IMR-90 (cell line): ENCODE measurements around the gene COL28A1. TPM values are rescaled to one million over a fixed set of nuclear protein-coding genes. Genes with fewer than 3 reads are reported as not detected.

Source experiments
- ATAC-seq: fragments of 200-7000 bp; cut with Tn5 transposase; 2 replicates; pipeline ENCODE4 v1.9.1; 2020; ENCODE audit warnings: low read depth, mild to moderate bottlenecking, moderate library complexity
- BruUV-seq: library from RNA; stranded (reverse); fragments of 400-500 nt; replicated peaks from 2 replicates; lab custom pipeline; 2021; lab: Mats Ljungman, UMichigan
- CTCF ChIA-PET: fragments of 300-600 bp; formaldehyde crosslinking; extraction: SDS; loops from one replicate; lab custom pipeline; 2021; ENCODE audit warnings: antibody characterized with exemption; lab: Yijun Ruan, JAX
- POLR2A ChIA-PET: fragments of 300-600 bp; sonication (Branson Sonifier 250); formaldehyde crosslinking; loops from one replicate; lab custom pipeline; 2022; ENCODE audit warnings: antibody characterized with exemption; ENCODE audit not compliant: unreplicated experiment; lab: Charles Lee
- DNase-seq: peaks from one replicate; pipeline ENCODE4 v3.0.0; 2013
- H2AFZ ChIP-seq: replicated peaks from 2 replicates; pipeline ENCODE3; 2013; ENCODE audit warnings: low read length, mild to moderate bottlenecking; ENCODE audit not compliant: poor library complexity
- H2AK5ac ChIP-seq: 2 replicates; pipeline ENCODE4 v1.6.1; 2013; ENCODE audit warnings: low read depth, low read length, inconsistent platforms
- H2AK9ac ChIP-seq: replicated peaks from 2 replicates; pipeline ENCODE3; 2013; ENCODE audit warnings: mild to moderate bottlenecking, low read depth, low read length, moderate library complexity; ENCODE audit not compliant: poor library complexity
- H2BK120ac ChIP-seq: 2 replicates; pipeline ENCODE4 v1.6.1; 2013; ENCODE audit warnings: low read depth, low read length, inconsistent platforms
- H2BK15ac ChIP-seq: 3 replicates; pipeline ENCODE4 v1.6.1; 2013; ENCODE audit warnings: low read depth, low read length, inconsistent platforms
- H2BK20ac ChIP-seq: 2 replicates; pipeline ENCODE4 v1.6.1; 2013; ENCODE audit warnings: low read depth, mild to moderate bottlenecking, inconsistent platforms, low read length, moderate library complexity
- H2BK5ac ChIP-seq: 2 replicates; pipeline ENCODE4 v1.6.1; 2013; ENCODE audit warnings: mild to moderate bottlenecking, low read depth, low read length, inconsistent platforms; ENCODE audit not compliant: poor library complexity, severe bottlenecking
- H3K14ac ChIP-seq: replicated peaks from 2 replicates; pipeline ENCODE4 v1.6.1; 2013; ENCODE audit warnings: low read depth, low read length, inconsistent platforms
- H3K18ac ChIP-seq: 2 replicates; pipeline ENCODE4 v1.6.1; 2013; ENCODE audit warnings: low read depth, low read length, control low read depth
- H3K23ac ChIP-seq: 2 replicates; pipeline ENCODE4 v1.6.1; 2013; ENCODE audit warnings: low read depth, low read length, inconsistent platforms
- H3K27ac ChIP-seq: 2 replicates; pipeline ENCODE4 v1.5.1; 2013; ENCODE audit warnings: mild to moderate bottlenecking, control low read depth, low read length; ENCODE audit not compliant: insufficient read depth
- H3K27me3 ChIP-seq: 2 replicates; pipeline ENCODE4 v1.6.1; 2013; ENCODE audit warnings: low read length; ENCODE audit not compliant: control insufficient read depth, insufficient read depth
- H3K36me3 ChIP-seq: 2 replicates; pipeline ENCODE4 v1.6.1; 2013; ENCODE audit warnings: low read length, mixed read lengths; ENCODE audit not compliant: control insufficient read depth, insufficient read depth
- H3K4ac ChIP-seq: 2 replicates; pipeline ENCODE4 v1.6.1; 2013; ENCODE audit warnings: low read depth, low read length, inconsistent platforms
- H3K4me1 ChIP-seq: 2 replicates; pipeline ENCODE4 v1.6.1; 2013; ENCODE audit warnings: low read length, mixed read lengths; ENCODE audit not compliant: control insufficient read depth, insufficient read depth
- H3K4me2 ChIP-seq: 2 replicates; pipeline ENCODE4 v1.6.1; 2013; ENCODE audit warnings: low read depth, mild to moderate bottlenecking, control low read depth, low read length, moderate library complexity
- H3K4me3 ChIP-seq: 2 replicates; pipeline ENCODE4 v1.5.1; 2013; ENCODE audit warnings: low read depth, mild to moderate bottlenecking, control low read depth, low read length, moderate library complexity; ENCODE audit not compliant: insufficient read depth
- H3K56ac ChIP-seq: 2 replicates; pipeline ENCODE4 v1.6.1; 2013; ENCODE audit warnings: low read length, inconsistent platforms; ENCODE audit not compliant: insufficient read depth; ENCODE audit errors: extremely low read depth
- H3K79me1 ChIP-seq, 2 experiments: 2 replicates each; pipeline ENCODE4 v1.6.1; 2013; ENCODE audit warnings: low read length in 2 of 2, inconsistent platforms in 1 of 2, low read depth in 1 of 2
- H3K9ac ChIP-seq: 2 replicates; pipeline ENCODE4 v1.6.1; 2013; ENCODE audit warnings: low read depth, low read length, control low read depth
- H3K9me1 ChIP-seq: 2 replicates; pipeline ENCODE4 v1.6.1; 2013; ENCODE audit warnings: low read length, inconsistent platforms; ENCODE audit not compliant: insufficient read depth
- H3K9me3 ChIP-seq: 2 replicates; pipeline ENCODE4 v1.6.1; 2013; ENCODE audit warnings: low read length; ENCODE audit not compliant: control insufficient read depth, insufficient read depth
- H4K20me1 ChIP-seq: 2 replicates; pipeline ENCODE4 v1.6.1; 2013; ENCODE audit warnings: low read length, inconsistent platforms; ENCODE audit not compliant: insufficient read depth
- H4K5ac ChIP-seq: 2 replicates; pipeline ENCODE4 v1.6.1; 2013; ENCODE audit warnings: mild to moderate bottlenecking, low read depth, low read length, control low read depth
- H4K8ac ChIP-seq, 2 experiments: 2 replicates each; pipeline ENCODE4 v1.6.1; 2013; ENCODE audit warnings: low read depth in 2 of 2, low read length in 2 of 2, control low read depth in 1 of 2, inconsistent platforms in 1 of 2
- H4K91ac ChIP-seq: 2 replicates; pipeline ENCODE4 v1.6.1; 2013; ENCODE audit warnings: low read depth, low read length, inconsistent platforms; ENCODE audit not compliant: insufficient read depth
- CEBPB ChIP-seq: IDR thresholded peaks from 2 replicates; pipeline ENCODE4 v1.6.1; 2012; ENCODE audit warnings: low read depth, low read length, improper control_type of control experiment
- WGBS, 2 experiments: methylation state at CpG; one replicate each; pipeline versions ENCODE4 v1.1.5 to v1.1.7; 2013; ENCODE audit warnings: missing lambda C conversion rate in 2 of 2; ENCODE audit not compliant: insufficient read length in 1 of 2; ENCODE audit errors: extremely low coverage in 2 of 2; 5-methylcytosine and 5-hydroxymethylcytosine counted together
- dilution Hi-C: fragments of 300-500 bp; cut with HindIII; formaldehyde crosslinking; loops from one replicate; pipeline ENCODE4 v1.14.3; 2018; ENCODE audit warnings: low sequenced_read_pairs; ENCODE audit not compliant: unreplicated experiment
- in situ Hi-C: fragments of 300-500 bp; cut with MboI; formaldehyde crosslinking; loops from 3 replicates; pipeline ENCODE4 v1.14.3; 2019; ENCODE audit warnings: low sequenced_read_pairs, inconsistent platforms, mixed read lengths
- intact Hi-C: fragments of 100-400 bp; cut with micrococcal nuclease; formaldehyde crosslinking; loops from 2 replicates; pipeline ENCODE4 v1.10.0; 2022
- polyA plus RNA-seq, 3 experiments: library from polyadenylated mRNA; depleted of rRNA; stranded (reverse); fragments of >200 nt; gene quantifications; 2 replicates each; pipeline ENCODE4 v1.2.3, GENCODE V29; 2012; ENCODE audit warnings: low replicate concordance in 1 of 3
- total RNA-seq: library from RNA; depleted of rRNA; stranded (reverse); fragments of >200 nt; gene quantifications from 2 replicates; pipeline ENCODE4 v1.2.3, GENCODE V29; 2012

COL28A1 gene
- total and polyA plus RNA-seq, 2 of the 4 experiments (the other 2 are of a cell fraction) = under 0.01 to 0.05 TPM

DNA sequence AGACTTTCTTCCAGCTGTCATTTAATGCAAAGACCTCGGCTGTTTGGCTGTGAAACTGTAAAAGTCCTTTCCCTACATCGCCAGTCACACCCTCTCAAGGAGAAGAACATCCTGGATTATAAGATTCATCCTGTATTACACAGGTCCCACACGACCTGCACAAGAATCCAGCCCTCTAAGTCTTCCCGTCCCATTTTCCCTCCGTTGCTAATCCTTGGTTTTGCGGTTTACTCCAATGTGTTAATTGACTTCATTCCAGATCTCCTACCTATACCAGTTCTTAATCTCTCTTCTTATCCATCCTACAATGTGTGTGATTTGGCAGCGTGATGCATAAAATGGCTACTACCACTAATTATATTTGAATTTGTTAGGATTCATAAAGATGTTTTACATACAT, 110.4 kb downstream of the COL28A1 start:
- Histone ChIP-seq H2BK5ac (no peak overlapping the region), H3K56ac (no peak overlapping the region), H3K9me3 (no peaks in the 10 kb centered on the region), H2BK20ac (peak overlapping the region; percentile 33; the same call in 1 of the 2 replicates), H3K27ac (no peak overlapping the region), H3K36me3 (no peaks in the 10 kb centered on the region), H3K4me3 (no peak overlapping the region), H3K9ac (no peak overlapping the region), H4K91ac (no peak overlapping the region; the same call in 1 of the 2 replicates), H2AK5ac (no peak overlapping the region), H3K23ac (no peak overlapping the region), H2AFZ (peak overlapping the region; percentile 71), H4K20me1 (no peaks in the 10 kb centered on the region), H3K4ac (peak overlapping the region; percentile 15; the same call in 1 of the 2 replicates), H2BK15ac (0 out of 3 replicates have a peak overlapping the region, but pooled peaks have one; percentile 44), H2BK120ac (0 out of 2 replicates have a peak overlapping the region, but pooled peaks have one; percentile 16), H3K4me1 (0 out of 2 replicates have a peak, but pooled peaks cover 1% of the 10 kb centered on the region), H3K9me1 (no peaks in the 10 kb centered on the region), H3K4me2 (no peak overlapping the region), H2AK9ac (peak overlapping the region; percentile 48), H3K14ac (no peak overlapping the region), H3K79me1 (no peaks in the 10 kb centered on the region), H4K8ac (peak overlapping the region in 1 of 2 experiments; percentile 84; a peak in 2 of 4 replicates), H3K27me3 (no peaks in the 10 kb centered on the region), H4K5ac (no peak overlapping the region), H3K18ac (no peak overlapping the region)
- BruUV-seq = no TSS peak
- ChIA-PET CTCF (interaction anchor here (0.6 to 1.9 kb wide), 9 partner anchors 11 to 319 kb away, joined by 3 to 13 read pairs (median 4); partner anchors contain the start of gene C1GALT1), POLR2A (no interaction called here)
- no peak for ATAC-seq
- intact Hi-C loops (loop anchor here (2.0 to 10.0 kb wide), 4 partner anchors 217 to 791 kb away; partner anchors contain the start of genes C1GALT1, GLCCI1 and UMAD1), in situ Hi-C loops (loop anchor here (5.0 to 25.0 kb wide), 5 partner anchors 112 to 789 kb away; partner anchors contain the start of genes COL28A1 and GLCCI1), dilution Hi-C loops (no loop called here)
- WGBS, 2 experiments = 100% methylated on average over 2 of the region's 7 CpGs; no CpG with 5 or more reads in 1 of the 2 experiments
- DNase-seq = no peak
- TF ChIP-seq CEBPB = no peak
